Endodermal cell (in vitro differentiated cells): ENCODE data around the gene WAPL. TPM values are rescaled to one million over a fixed set of nuclear protein-coding genes. Genes with fewer than 3 reads are reported as not detected.

Source experiments
- DNase-seq: peaks from one replicate; pipeline ENCODE4 v3.0.0-alpha.2; 2017
- H3K27ac ChIP-seq: 2 replicates; pipeline ENCODE4 v1.5.1; 2013; ENCODE audit warnings: mild to moderate bottlenecking, low read depth, low read length, moderate library complexity
- H3K27me3 ChIP-seq: 2 replicates; pipeline ENCODE4 v1.6.1; 2013; ENCODE audit warnings: mild to moderate bottlenecking, low read length, moderate library complexity; ENCODE audit not compliant: insufficient read depth, control insufficient read depth, poor library complexity, severe bottlenecking
- H3K36me3 ChIP-seq: 2 replicates; pipeline ENCODE4 v1.7.0; 2013; ENCODE audit warnings: mild to moderate bottlenecking, low read length, moderate library complexity; ENCODE audit not compliant: control insufficient read depth, insufficient read depth
- H3K4me1 ChIP-seq: one replicate; pipeline ENCODE4 v1.7.0; 2013; ENCODE audit warnings: low read length; ENCODE audit not compliant: control insufficient read depth, insufficient read depth
- H3K4me3 ChIP-seq: 2 replicates; pipeline ENCODE4 v1.5.1; 2013; ENCODE audit warnings: mild to moderate bottlenecking, low read length, moderate library complexity
- H3K9ac ChIP-seq: 2 replicates; pipeline ENCODE4 v1.6.1; 2013; ENCODE audit warnings: mild to moderate bottlenecking, low read length, moderate library complexity; ENCODE audit not compliant: poor library complexity, severe bottlenecking; ENCODE audit errors: extremely low read depth
- H3K9me3 ChIP-seq: 2 replicates; pipeline ENCODE4 v1.6.1; 2013; ENCODE audit warnings: mild to moderate bottlenecking, low read length, moderate library complexity; ENCODE audit not compliant: control insufficient read depth
- H3K27ac Mint-ChIP-seq: 2 replicates; pipeline ENCODE4 v1.8.0; 2020; ENCODE audit warnings: mixed read lengths
- H3K27me3 Mint-ChIP-seq: 2 replicates; pipeline ENCODE4 v1.8.0; 2021; ENCODE audit warnings: mild to moderate bottlenecking, mixed read lengths; ENCODE audit not compliant: insufficient read depth
- H3K36me3 Mint-ChIP-seq: 2 replicates; pipeline ENCODE4 v1.8.0; 2020; ENCODE audit warnings: low read depth, mixed read lengths
- H3K4me1 Mint-ChIP-seq: 2 replicates; pipeline ENCODE4 v1.8.0; 2020; ENCODE audit warnings: mixed read lengths
- H3K4me3 Mint-ChIP-seq: 2 replicates; pipeline ENCODE4 v1.8.0; 2020; ENCODE audit warnings: mild to moderate bottlenecking, moderate library complexity, mixed read lengths
- H3K9me3 Mint-ChIP-seq: 2 replicates; pipeline ENCODE4 v1.8.0; 2020; ENCODE audit warnings: mild to moderate bottlenecking, mixed read lengths
- WGBS, 2 experiments: methylation state at CpG; one replicate each; pipeline versions ENCODE4 v1.1.5 to v1.1.7; 2013; ENCODE audit warnings: missing lambda C conversion rate in 2 of 2, mixed read lengths in 1 of 2; ENCODE audit not compliant: insufficient coverage in 1 of 2, insufficient read length in 1 of 2; 5-methylcytosine and 5-hydroxymethylcytosine counted together
- total RNA-seq, 2 donors: library from RNA; stranded (reverse); fragmentation: NEBNext Ultra II Directional in 1 of 2; extraction: Animal tissue kit (Norgen Biotek cat#: 25700) in 1 of 2; gene quantifications; 2 replicates in 1 of 2; 3 replicates in 1 of 2; pipeline ENCODE4 v1.2.1, GENCODE V29; 2021
- TF ChIP-seq, protein P1 (sequence below): fragments of 200-600 bp; sonication (generic); conservative IDR thresholded peaks from 2 replicates; pipeline ENCODE4 v1.5.0; 2021; ENCODE audit warnings: antibody characterized with exemption, mild to moderate bottlenecking

The WAPL gene
- total RNA-seq, 2 donors from 2014 or later, result 48.0 to 54.1 TPM

DNA sequence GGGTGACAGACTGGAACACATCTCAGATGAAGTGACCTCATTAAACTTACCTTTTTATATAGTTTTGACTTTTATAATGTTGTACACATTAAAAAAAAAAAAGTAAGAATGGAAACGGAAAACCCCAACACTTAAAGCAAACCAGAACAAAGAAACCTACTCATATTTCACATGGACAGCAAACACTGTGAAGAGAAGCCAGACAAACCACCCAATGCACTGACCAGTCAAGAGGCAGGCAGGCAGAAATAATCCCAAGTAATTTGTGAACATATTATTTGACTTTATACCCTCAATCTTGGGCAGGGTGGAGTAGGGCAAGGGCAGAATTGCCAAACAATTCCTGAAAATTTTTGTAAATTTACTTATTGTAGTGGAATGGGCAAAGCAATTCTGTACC, 39.8 kb downstream of the WAPL start:
- H3K9me3 ChIP-seq, result no peaks in the 10 kb centered on the region
- no peak overlapping the region for H3K9ac ChIP-seq
- Mint-ChIP-seq H3K4me1 (no peaks in the 10 kb centered on the region), H3K27me3 (no peaks in the 10 kb centered on the region), H3K9me3 (no peaks in the 10 kb centered on the region), H3K36me3 (peaks cover 25% of the 10 kb centered on the region), H3K4me3 (no peak overlapping the region), H3K27ac (no peak overlapping the region)
- peaks cover 51% of the 10 kb centered on the region for H3K36me3 ChIP-seq
- H3K27me3 ChIP-seq, result no peaks in the 10 kb centered on the region
- TF ChIP-seq, protein P1, sequence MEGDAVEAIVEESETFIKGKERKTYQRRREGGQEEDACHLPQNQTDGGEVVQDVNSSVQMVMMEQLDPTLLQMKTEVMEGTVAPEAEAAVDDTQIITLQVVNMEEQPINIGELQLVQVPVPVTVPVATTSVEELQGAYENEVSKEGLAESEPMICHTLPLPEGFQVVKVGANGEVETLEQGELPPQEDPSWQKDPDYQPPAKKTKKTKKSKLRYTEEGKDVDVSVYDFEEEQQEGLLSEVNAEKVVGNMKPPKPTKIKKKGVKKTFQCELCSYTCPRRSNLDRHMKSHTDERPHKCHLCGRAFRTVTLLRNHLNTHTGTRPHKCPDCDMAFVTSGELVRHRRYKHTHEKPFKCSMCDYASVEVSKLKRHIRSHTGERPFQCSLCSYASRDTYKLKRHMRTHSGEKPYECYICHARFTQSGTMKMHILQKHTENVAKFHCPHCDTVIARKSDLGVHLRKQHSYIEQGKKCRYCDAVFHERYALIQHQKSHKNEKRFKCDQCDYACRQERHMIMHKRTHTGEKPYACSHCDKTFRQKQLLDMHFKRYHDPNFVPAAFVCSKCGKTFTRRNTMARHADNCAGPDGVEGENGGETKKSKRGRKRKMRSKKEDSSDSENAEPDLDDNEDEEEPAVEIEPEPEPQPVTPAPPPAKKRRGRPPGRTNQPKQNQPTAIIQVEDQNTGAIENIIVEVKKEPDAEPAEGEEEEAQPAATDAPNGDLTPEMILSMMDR, result no peak
- H3K4me3 ChIP-seq, result no peak overlapping the region
- WGBS, 2 experiments, result 83% methylated on average over 1 of the region's 1 CpG; no CpG with 5 or more reads in 1 of the 2 experiments
- DNase-seq, result no peak
- H3K27ac ChIP-seq, result no peak overlapping the region
- no peaks in the 10 kb centered on the region for H3K4me1 ChIP-seq

DNA sequence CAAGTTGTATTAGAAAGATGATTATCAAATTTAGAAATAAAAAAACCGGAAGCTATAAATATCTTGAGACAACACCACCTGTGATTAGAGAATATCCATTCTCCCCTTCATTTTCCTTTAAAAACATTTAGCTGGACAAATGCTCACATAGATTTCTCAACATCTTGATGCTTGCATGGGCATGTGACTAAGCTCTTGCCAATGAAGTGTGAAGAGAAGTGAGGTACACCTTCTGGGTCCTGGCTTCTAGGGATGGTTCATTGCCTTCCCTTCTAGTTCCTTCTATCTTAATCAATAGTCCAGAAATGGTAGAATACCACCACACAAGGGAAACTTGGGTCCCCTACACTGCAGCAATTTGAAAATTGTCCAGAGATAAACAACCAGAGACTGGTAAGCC, 41.0 kb downstream of the WAPL start:
- Histone ChIP-seq H3K4me3 (no peak overlapping the region), H3K9ac (no peak overlapping the region), H3K9me3 (no peaks in the 10 kb centered on the region), H3K4me1 (no peaks in the 10 kb centered on the region), H3K27ac (no peak overlapping the region), H3K36me3 (peaks cover 45% of the 10 kb centered on the region), H3K27me3 (no peaks in the 10 kb centered on the region)
- H3K36me3 Mint-ChIP-seq, result peaks cover 30% of the 10 kb centered on the region
- no peaks in the 10 kb centered on the region for H3K9me3 Mint-ChIP-seq
- TF ChIP-seq, protein P1, result no peak
- H3K4me1 Mint-ChIP-seq, result no peaks in the 10 kb centered on the region
- DNase-seq, result no peak
- no peaks in the 10 kb centered on the region for H3K27me3 Mint-ChIP-seq
- no peak overlapping the region for H3K4me3 Mint-ChIP-seq
- no peak overlapping the region for H3K27ac Mint-ChIP-seq
- WGBS, 2 experiments, result no CpG with 5 or more reads among the region's 1 CpG

DNA sequence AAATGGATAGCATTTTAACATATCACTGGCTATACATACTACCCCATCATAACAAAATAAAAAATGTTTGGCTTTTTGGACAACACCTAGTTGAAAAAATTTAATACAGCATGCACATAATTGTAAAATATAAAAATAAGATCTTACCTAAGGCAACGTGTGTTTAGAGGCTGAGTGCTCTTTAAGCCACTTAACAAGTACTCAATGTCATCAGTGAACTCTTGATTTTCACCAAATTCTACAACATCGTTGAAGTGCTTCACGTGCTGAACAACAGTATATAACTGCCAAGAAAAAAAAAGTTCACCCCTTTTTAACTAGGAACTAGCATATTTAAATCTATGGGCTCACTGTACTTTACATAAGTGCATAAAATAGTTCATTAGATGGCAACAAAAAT, 49.5 kb downstream of the WAPL start:
- peaks cover 60% of the 10 kb centered on the region for H3K36me3 Mint-ChIP-seq
- no peak overlapping the region for H3K9ac ChIP-seq
- H3K9me3 ChIP-seq, result no peaks in the 10 kb centered on the region
- H3K4me1 ChIP-seq, result no peaks in the 10 kb centered on the region
- WGBS, 2 experiments, result 99 to 100% methylated on average over 2 to 3 of the region's 3 CpGs
- H3K27ac ChIP-seq, result no peak overlapping the region
- H3K9me3 Mint-ChIP-seq, result no peaks in the 10 kb centered on the region
- no peaks in the 10 kb centered on the region for H3K27me3 ChIP-seq
- TF ChIP-seq, protein P1, result no peak
- no peaks in the 10 kb centered on the region for H3K4me1 Mint-ChIP-seq
- no peak overlapping the region for H3K4me3 Mint-ChIP-seq
- H3K36me3 ChIP-seq, result peaks cover 67% of the 10 kb centered on the region
- H3K27ac Mint-ChIP-seq, result peak overlapping the region; percentile 35
- no peak overlapping the region for H3K4me3 ChIP-seq
- DNase-seq, result no peak
- no peaks in the 10 kb centered on the region for H3K27me3 Mint-ChIP-seq
